VCaP (cell line): Measurements from ENCODE around the gene DOCK8.

Source experiments
- H3K27ac ChIP-seq: fragments of 450-650 bp; 2 replicates; pipeline ENCODE4 v1.5.1; 2017
- CTCF ChIP-seq: fragments of 450-650 bp; conservative IDR thresholded peaks from 2 replicates; pipeline ENCODE4 v1.5.1; 2017; ENCODE audit warnings: mild to moderate bottlenecking, moderate library complexity

The DOCK8 gene

GRCh38 chr9:459491-460444 is 245.1 kb downstream of the DOCK8 start:
- no peak overlapping the region for H3K27ac ChIP-seq
- no peak for TF ChIP-seq CTCF

GRCh38 chr9:462121-462520 is 247.5 kb downstream of the DOCK8 start:
- H3K27ac ChIP-seq, result no peak overlapping the region

GRCh38 chr9:462606-463005 is 247.9 kb downstream of the DOCK8 start:
- TF ChIP-seq CTCF, result no peak
- no peak overlapping the region for H3K27ac ChIP-seq

More at GRCh38 chr9:462121-462520, 247.5 kb downstream of the DOCK8 start:
- TF ChIP-seq CTCF, result no peak

- TF ChIP-seq CTCF, result no peak
- no peak overlapping the region; the same call in 1 of the 2 replicates for H3K27ac ChIP-seq
Measured at GRCh38 chr9:463455-464171, 248.9 kb downstream of the DOCK8 start.

- H3K27ac ChIP-seq, result no peak overlapping the region
- TF ChIP-seq CTCF, result no peak
Measured at GRCh38 chr9:466747-467146, 252.1 kb downstream of the DOCK8 start.

- TF ChIP-seq CTCF, result no peak
- H3K27ac ChIP-seq, result peak overlapping the region; percentile 87
Measured at GRCh38 chr9:468766-469426, 254.2 kb downstream of the DOCK8 start.
